GM21723 (cell line): ENCODE results near the gene CYP24A1.
A peak's percentile ranks its signal among the peaks of the same experiment; 100 is the strongest.

Experiments used
- ATAC-seq: cut with Tn5 transposase; IDR thresholded peaks from one replicate; pipeline ENCODE4 v1.9.1; 2021; ENCODE audit warnings: mild to moderate bottlenecking, moderate library complexity; ENCODE audit not compliant: unreplicated experiment

Gene CYP24A1

DNA sequence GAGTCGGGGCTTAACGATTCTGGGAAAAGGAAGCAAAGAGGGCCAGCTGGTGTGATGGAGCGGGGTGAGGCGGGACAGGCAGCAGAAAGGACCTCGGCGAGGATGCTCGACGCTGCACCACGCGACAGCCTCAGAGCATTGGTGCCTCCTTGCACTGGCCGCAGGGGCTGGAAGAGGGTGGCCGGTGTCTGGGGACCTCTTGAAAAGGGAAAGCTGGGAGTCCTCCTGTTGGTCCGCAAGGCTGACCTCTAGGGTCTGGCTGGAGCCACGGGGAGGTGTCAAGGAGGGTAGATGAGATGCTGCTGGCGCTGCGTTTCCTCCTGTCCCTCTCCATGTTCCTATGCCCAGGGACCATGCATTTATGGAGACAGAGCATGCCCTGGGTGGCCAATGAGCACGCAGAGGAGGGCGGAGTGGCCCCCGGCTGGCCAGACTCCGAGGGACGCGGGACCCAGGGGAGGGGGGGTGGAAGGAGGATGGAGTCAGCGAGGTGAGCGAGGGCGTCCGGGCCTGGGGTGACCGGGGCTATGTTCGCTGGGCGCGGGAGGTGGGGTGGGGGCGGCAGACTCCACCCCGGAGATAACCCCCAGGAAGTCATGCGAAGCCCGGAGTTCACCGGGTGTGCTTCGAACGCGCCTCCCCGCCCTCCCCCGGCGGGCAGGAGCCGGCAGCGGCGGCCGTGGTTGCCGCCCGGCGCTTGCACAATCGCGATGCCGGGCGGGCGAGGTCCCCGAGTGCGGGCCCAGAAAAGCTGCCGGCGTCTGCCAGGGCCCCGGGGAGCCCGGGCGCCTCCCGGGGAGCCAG, at the start of gene CYP24A1:
Gene CYP24A1, minus strand, starts transcription at position 334 of the 804 bp plus-strand sequence. CDS start 407 bp downstream, outside the sequence.
- ATAC-seq, result no peak

GRCh38 chr20:54223285-54223684, 49.5 kb upstream of the CYP24A1 start:
- ATAC-seq, result no peak

DNA sequence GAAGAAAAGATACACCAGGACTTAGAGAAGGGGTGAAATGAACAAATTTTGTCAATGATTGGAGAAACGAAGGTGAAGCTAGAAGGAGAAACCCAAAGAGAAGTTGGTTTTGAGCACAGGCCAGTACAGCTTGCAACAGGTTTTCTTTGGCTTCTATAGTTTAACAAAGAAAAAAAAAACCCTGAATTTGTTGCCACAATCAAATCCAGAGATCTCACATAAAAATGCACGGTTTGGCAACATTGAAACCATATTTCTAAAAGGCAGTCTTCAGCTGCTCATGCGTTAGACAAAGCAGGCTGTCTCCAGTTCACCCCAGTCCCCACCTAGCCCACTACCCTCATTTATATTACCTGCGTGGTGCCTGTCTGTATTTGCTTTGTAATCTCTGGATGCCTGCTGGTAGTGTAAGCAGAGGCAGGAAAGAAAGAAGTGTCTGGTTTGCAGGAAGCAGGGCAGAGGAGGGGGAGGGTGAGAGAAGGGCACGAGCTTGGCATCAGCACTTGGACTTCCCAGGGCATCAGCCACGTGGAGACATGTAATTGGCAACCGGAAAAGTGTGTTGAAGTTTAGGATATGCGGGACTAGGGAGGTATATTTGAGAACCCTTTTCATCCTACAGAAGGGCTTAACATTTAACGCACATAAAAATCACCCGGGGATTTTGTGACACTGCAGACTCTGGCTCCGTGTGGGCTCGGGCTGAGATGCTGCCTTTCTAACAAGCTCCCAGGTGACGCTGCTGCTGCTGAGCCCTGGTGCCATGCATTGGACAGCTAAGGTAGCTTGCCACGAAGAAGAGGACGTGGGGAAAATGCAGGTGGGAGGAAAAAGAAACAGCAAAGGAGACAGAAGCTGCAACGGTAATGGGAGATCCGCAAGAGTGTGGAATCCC, 48.5 kb upstream of the CYP24A1 start:
- ATAC-seq, result no peak

- no peak for ATAC-seq
Measured at GRCh38 chr20:54221353-54221752, 47.6 kb upstream of the CYP24A1 start.

DNA sequence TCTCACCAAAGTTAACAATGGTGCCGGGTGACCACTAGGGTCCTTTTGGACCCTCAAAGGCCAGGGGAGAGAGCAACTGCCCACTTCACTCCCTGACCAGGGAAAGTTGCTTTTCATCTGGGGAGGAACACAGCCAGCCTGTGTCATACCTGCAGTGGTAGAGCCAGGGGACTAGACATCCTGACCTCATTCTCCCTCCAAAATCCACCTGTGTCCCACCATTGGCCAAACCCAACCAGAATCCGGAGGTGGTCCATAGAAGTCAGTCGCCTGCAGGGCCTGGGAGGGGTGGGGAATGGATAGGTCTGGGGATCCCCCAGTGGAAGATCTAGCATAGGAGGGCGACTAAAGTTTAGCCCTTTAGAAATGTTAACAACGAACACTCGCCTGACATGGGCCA, 46.9 kb upstream of the CYP24A1 start:
- no peak for ATAC-seq

- no peak for ATAC-seq
Measured at GRCh38 chr20:54219751-54220426, 46.1 kb upstream of the CYP24A1 start.

- ATAC-seq, result no peak
Measured at GRCh38 chr20:54218470-54218869, 44.7 kb upstream of the CYP24A1 start.

DNA sequence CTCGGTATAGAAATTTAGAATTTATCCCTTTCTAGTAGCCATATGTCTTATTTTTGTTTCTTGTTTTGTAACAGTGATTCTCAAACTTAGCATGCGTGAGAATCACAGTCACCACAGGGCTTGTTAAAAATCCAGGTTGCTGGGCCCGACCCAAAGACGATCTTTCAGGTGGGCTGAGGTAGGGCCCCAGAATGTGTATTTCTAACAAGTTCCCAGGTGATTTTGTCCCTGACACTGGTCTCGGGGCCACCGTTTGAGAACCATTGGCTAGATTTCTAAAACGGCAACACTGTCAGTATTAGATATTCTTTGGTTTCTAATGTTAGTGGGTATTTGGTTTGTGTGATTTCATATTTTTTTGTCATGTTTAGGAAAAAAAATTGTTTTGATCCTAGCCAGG, 44.0 kb upstream of the CYP24A1 start:
- no peak for ATAC-seq

GRCh38 chr20:54215157-54215789, 41.5 kb upstream of the CYP24A1 start:
- ATAC-seq, result no peak

- ATAC-seq, result no peak
Measured at GRCh38 chr20:54214566-54214965, 40.8 kb upstream of the CYP24A1 start.

GRCh38 chr20:54212871-54213270, 39.1 kb upstream of the CYP24A1 start:
- ATAC-seq, result no peak

- no peak for ATAC-seq
Measured at GRCh38 chr20:54212226-54212625, 38.4 kb upstream of the CYP24A1 start.

DNA sequence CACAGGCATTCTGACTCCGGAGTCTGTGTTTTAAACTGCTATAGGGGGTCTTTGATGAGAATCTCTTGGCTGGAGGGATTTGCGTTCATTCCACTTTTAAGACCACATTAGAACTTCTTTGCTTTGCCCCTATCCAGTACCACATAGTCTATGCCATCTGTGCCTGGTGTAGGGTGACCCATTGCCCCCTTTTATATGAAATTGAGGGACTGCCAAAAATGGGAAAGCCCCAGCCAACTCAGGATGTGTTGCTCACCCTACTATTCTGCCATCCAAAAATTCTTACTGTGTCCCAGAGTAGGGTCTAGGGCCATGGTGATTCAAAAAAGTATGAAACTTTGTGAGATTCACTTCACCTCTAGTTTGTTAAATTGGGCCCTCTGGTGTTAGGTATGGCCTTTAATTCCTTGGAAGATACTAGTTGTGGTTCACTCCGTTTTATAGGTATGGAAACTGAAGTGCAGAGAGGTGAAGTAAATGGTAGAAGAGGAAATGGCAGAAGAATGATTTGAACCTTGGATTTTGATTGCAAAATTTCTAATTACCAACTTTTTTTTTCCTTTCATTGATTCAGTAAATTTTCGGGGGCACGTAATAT, 35.5 kb upstream of the CYP24A1 start:
- no peak for ATAC-seq

GRCh38 chr20:54208548-54209176, 34.9 kb upstream of the CYP24A1 start:
- ATAC-seq, result peak; percentile 13

DNA sequence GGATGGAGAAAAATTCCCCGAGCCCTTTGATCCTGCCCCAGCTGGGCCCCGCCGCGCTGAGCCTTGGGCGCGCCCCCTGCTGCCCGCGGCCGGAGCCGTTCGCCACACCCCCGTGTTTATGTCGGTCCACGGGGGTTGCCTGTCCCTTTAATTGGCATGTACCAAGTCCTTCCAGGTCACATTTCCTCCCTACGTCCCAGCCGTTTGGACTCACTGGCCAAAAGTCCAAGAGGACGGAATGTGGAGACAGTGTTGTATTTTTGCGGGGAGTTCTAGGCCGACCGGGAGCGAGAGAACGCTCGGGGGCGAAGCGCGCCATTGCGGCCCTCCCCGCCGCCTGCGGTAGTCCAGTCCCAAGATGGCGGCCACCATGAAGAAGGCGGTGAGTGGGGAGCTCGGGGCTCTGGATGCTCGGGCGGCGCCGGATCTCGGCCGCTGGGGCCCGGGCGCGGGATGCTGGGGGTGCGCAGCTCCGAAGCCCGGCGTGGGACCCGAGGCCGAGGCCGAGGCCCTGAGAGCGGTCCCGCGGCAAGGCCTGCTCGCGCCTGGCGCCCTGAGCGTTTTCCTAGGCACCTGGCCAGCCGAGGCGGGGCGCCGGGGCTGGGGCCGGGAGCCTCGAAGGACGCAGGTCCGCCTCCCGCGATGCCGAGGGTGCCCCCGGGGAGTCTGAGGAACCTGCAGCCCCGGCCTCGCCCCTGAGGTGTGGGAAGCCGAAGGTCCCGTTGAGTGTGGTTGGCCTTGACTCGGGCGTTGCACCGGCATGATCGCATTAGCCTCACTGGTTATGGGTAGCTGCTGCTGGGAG, 34.2 kb upstream of the CYP24A1 start, which contains the start of gene PFDN4:
Gene PFDN4, plus strand, starts transcription at position 345 of the 805 bp plus-strand sequence. Its CDS starts 14 bp downstream, at position 359.
- peak; percentile 94 for ATAC-seq

DNA sequence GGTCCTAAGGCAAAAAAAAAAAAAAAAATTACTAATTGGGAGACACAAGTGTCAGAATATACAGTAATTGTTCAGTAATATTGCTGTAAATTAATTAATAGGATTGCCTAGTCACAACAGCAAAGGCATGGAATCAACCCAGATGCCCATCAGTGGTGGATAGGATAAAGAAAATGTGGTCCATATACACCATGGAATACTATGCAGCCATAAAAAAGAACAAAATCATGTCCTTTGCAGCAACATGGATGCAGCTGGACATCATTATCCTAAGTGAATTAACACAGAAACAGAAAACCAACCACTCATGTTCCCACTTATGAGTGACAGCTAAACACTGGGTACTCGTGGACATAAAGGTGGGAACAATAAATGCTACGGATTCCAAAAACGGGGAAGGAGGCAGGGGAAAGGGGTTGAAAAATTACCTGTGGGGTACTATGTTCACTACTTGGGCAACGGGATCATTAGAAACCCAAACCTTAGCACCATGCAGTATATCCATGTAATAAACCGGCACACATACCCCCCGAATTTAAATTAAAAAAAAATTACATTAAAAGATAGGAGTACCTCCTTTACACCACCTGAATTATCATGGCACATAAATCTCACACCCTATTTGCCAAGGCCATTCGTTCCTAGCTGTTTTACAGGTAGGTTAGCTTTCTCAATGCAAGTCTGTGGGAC, 33.4 kb upstream of the CYP24A1 start:
- no peak for ATAC-seq

- no peak for ATAC-seq
Measured at GRCh38 chr20:54205450-54205849, 31.7 kb upstream of the CYP24A1 start.

- no peak for ATAC-seq
Measured at GRCh38 chr20:54204481-54204880, 30.7 kb upstream of the CYP24A1 start.
